Measurements from ENCODE around the gene CSTF1. TPM values are rescaled to one million over a fixed set of nuclear protein-coding genes. Genes with fewer than 3 reads are reported as not detected.
A peak's percentile ranks its signal among the peaks of the same experiment; 100 is the strongest.

CSTF1 gene
- total and polyA plus RNA-seq, 4 donors: 11.9 to 20.2 (median 16.0) TPM

DNA sequence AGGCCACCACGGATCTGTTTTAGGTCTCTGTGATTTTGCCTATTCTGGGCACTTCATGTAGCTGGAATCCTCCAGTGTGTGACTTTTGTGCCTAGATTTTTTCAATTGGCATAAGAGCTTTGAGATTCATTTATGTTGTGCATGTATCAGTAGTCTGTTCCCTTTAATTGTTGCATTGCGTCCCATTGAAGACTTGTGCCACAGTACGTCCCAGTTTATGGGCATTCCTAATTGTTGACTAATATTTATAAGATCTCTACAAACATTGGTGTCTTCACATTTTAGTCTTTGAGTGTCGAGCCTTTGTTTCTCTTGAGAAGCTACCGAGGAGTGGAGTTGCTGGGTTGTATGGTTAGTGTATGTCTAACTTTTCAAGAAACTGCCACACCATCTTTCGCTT, 34.4 kb upstream of the CSTF1 start (continued):
- TF ChIP-seq, protein P1, sequence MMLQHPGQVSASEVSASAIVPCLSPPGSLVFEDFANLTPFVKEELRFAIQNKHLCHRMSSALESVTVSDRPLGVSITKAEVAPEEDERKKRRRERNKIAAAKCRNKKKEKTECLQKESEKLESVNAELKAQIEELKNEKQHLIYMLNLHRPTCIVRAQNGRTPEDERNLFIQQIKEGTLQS (IDR thresholded peaks at IDR 0.05): no peak
- no peak for TF ChIP-seq RAD21 (IDR thresholded peaks at IDR 0.05)

DNA sequence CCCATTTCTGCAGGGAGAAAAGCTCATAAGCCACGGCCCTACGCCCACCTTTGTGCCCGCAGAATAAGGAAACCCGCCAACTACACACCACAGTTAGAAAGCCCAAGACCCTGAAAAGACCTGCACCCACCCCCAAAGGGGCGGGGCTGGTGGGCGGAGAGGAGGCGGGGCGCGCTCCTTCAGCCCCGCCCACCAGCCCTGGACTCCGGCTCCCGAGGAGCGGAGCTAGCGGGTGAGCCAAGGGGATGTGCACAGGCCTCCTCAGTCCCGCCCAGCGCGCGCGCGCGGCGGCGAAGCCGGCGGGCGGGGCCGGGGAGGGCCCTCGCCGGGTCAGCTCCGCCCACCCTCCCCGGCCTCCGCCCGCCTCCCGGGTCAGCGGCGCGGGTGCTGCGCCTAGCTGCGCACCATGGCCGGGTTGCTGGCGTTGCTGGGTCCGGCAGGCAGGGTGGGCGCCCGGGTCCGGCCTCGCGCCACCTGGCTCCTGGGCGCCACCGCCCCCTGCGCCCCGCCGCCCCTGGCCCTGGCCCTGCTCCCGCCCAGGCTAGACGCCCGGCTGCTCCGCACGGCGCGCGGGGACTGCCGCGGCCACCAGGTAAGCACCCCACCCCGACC, 33.7 kb upstream of the CSTF1 start, which contains the start of gene FAM210B:
Gene FAM210B (plus strand): TSS at position 375 of the 612 bp plus-strand sequence. CDS start 32 bp downstream, at position 407.
- Histone ChIP-seq H3K9me3 (ENCODE audit: control insufficient read depth in 4 of 4, low read length in 3 of 4) (no peaks in the 10 kb centered on the region), H3K4me1 (ENCODE audit: control insufficient read depth in 4 of 4, insufficient read depth in 4 of 4, low read length in 3 of 4) (peaks cover 8 to 18% (median 11%) of the 10 kb centered on the region in 4 donors), H3K27me3 (ENCODE audit: control insufficient read depth in 4 of 4, insufficient read depth in 4 of 4, low read length in 3 of 4) (no peaks in the 10 kb centered on the region), H3K4me3 (ENCODE audit: low read depth in 1 of 3, low read length in 3 of 3) (peak within 1 kb of the TSS; percentile 65 to 96 (median 78)), H3K27ac (ENCODE audit: low read depth in 1 of 2, low read length in 2 of 2) (peak within 1 kb of the TSS; percentile 52 to 74), H3K36me3 (ENCODE audit: control insufficient read depth in 4 of 4, insufficient read depth in 3 of 4, low read depth in 1 of 4, low read length in 3 of 4) (no peaks in the 10 kb centered on the region), H3K9ac (ENCODE audit: low read depth in 1 of 2, low read length in 2 of 2) (peak within 1 kb of the TSS; percentile 30 to 76)
- WGBS: 2% methylated on average over 63 of the region's 63 CpGs
- DNase-seq (ENCODE audit: low spot score): peak; percentile 88
- TF ChIP-seq JUND (IDR thresholded peaks at IDR 0.05) (no peak), HNF4G (IDR thresholded peaks at IDR 0.05) (no peak), SP1 (IDR thresholded peaks at IDR 0.05) (peak; percentile 52), FOXA2 (IDR thresholded peaks at IDR 0.05) (no peak), EGR1 (IDR thresholded peaks at IDR 0.05; ENCODE audit: low read depth in 2 of 2) (peak in 1 of 2 donors; percentile 14)
- TF ChIP-seq, protein P1 (IDR thresholded peaks at IDR 0.05): no peak
- TF ChIP-seq, protein P2, sequence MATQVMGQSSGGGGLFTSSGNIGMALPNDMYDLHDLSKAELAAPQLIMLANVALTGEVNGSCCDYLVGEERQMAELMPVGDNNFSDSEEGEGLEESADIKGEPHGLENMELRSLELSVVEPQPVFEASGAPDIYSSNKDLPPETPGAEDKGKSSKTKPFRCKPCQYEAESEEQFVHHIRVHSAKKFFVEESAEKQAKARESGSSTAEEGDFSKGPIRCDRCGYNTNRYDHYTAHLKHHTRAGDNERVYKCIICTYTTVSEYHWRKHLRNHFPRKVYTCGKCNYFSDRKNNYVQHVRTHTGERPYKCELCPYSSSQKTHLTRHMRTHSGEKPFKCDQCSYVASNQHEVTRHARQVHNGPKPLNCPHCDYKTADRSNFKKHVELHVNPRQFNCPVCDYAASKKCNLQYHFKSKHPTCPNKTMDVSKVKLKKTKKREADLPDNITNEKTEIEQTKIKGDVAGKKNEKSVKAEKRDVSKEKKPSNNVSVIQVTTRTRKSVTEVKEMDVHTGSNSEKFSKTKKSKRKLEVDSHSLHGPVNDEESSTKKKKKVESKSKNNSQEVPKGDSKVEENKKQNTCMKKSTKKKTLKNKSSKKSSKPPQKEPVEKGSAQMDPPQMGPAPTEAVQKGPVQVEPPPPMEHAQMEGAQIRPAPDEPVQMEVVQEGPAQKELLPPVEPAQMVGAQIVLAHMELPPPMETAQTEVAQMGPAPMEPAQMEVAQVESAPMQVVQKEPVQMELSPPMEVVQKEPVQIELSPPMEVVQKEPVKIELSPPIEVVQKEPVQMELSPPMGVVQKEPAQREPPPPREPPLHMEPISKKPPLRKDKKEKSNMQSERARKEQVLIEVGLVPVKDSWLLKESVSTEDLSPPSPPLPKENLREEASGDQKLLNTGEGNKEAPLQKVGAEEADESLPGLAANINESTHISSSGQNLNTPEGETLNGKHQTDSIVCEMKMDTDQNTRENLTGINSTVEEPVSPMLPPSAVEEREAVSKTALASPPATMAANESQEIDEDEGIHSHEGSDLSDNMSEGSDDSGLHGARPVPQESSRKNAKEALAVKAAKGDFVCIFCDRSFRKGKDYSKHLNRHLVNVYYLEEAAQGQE (IDR thresholded peaks at IDR 0.05): no peak

DNA sequence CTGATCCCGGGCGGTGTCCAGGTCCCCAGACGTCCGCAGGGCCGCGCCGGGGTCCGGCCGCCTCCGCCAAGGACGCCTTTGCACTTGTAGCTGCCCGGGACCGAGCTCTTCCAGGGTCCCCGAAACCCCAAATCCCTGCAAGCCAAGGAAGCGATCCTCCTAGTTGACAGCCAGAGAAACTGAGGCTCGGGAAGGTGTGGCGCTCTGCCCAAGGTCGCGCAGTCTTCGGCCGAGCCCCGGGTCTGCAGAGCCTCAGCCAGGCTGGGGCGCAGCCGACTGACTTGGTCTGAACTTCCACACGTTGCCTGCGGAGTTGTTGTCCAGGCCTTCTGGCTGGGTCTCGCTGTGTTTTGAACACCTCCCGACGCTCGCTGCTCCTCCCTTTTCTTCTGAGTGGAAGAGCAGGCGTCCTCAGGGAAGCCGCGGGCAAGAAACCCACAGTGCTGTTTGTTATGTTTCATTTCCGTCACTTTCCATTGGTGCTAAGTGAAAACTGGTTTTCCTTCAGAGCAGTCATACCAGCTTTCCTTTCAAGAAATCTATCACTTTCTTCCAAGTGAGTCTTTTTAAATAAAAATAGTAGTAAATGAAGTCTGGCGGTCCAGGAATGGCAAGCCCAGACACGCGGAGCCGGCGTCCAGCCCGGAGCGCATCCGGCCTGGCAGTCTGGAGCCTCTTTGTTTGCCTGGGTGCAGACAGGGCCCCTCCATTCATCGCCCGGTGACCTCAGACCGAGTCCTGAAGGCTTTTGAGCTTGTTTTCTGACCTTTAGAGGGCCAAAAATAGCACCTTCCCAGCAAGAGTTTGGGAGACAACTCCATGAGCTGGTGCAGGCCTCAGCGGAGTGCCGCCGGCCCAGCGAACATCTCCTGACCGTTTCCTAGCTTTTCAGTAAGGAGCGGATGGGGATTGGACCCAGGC, 33.0 kb upstream of the CSTF1 start:
- H3K9ac ChIP-seq (ENCODE audit: low read depth in 1 of 2, low read length in 2 of 2): peak overlapping the region; percentile 30 to 76
- 12% methylated on average over 51 of the region's 51 CpGs for WGBS
- H3K27ac ChIP-seq (ENCODE audit: low read depth in 1 of 2, low read length in 2 of 2): peak overlapping the region; percentile 52 to 74
- H3K4me1 ChIP-seq (ENCODE audit: control insufficient read depth in 4 of 4, insufficient read depth in 4 of 4, low read length in 3 of 4): peaks cover 8 to 18% (median 11%) of the 10 kb centered on the region in 4 donors
- no peaks in the 10 kb centered on the region for H3K36me3 ChIP-seq (ENCODE audit: control insufficient read depth in 4 of 4, insufficient read depth in 3 of 4, low read depth in 1 of 4, low read length in 3 of 4)
- no peaks in the 10 kb centered on the region for H3K9me3 ChIP-seq (ENCODE audit: control insufficient read depth in 4 of 4, low read length in 3 of 4)
- H3K4me3 ChIP-seq (ENCODE audit: low read depth in 1 of 3, low read length in 3 of 3): peak overlapping the region; percentile 65 to 96 (median 78)
- TF ChIP-seq SP1 (IDR thresholded peaks at IDR 0.05) (no peak), HNF4A (conservative IDR thresholded peaks at IDR 0.05) (no peak), JUND (IDR thresholded peaks at IDR 0.05) (no peak), YY1 (IDR thresholded peaks at IDR 0.05) (peak; percentile 8), NR2F2 (IDR thresholded peaks at IDR 0.05) (peak; percentile 8)
- TF ChIP-seq, protein P3, sequence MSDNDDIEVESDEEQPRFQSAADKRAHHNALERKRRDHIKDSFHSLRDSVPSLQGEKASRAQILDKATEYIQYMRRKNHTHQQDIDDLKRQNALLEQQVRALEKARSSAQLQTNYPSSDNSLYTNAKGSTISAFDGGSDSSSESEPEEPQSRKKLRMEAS (IDR thresholded peaks at IDR 0.05): peak; percentile 24
- TF ChIP-seq, protein P1 (IDR thresholded peaks at IDR 0.05): no peak
- TF ChIP-seq, protein P4, sequence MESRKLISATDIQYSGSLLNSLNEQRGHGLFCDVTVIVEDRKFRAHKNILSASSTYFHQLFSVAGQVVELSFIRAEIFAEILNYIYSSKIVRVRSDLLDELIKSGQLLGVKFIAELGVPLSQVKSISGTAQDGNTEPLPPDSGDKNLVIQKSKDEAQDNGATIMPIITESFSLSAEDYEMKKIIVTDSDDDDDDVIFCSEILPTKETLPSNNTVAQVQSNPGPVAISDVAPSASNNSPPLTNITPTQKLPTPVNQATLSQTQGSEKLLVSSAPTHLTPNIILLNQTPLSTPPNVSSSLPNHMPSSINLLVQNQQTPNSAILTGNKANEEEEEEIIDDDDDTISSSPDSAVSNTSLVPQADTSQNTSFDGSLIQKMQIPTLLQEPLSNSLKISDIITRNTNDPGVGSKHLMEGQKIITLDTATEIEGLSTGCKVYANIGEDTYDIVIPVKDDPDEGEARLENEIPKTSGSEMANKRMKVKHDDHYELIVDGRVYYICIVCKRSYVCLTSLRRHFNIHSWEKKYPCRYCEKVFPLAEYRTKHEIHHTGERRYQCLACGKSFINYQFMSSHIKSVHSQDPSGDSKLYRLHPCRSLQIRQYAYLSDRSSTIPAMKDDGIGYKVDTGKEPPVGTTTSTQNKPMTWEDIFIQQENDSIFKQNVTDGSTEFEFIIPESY (IDR thresholded peaks at IDR 0.05): no peak
- TF ChIP-seq, protein P5, sequence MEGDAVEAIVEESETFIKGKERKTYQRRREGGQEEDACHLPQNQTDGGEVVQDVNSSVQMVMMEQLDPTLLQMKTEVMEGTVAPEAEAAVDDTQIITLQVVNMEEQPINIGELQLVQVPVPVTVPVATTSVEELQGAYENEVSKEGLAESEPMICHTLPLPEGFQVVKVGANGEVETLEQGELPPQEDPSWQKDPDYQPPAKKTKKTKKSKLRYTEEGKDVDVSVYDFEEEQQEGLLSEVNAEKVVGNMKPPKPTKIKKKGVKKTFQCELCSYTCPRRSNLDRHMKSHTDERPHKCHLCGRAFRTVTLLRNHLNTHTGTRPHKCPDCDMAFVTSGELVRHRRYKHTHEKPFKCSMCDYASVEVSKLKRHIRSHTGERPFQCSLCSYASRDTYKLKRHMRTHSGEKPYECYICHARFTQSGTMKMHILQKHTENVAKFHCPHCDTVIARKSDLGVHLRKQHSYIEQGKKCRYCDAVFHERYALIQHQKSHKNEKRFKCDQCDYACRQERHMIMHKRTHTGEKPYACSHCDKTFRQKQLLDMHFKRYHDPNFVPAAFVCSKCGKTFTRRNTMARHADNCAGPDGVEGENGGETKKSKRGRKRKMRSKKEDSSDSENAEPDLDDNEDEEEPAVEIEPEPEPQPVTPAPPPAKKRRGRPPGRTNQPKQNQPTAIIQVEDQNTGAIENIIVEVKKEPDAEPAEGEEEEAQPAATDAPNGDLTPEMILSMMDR (IDR thresholded peaks at IDR 0.05; ENCODE audit: low read depth, low read length, missing input control): peak; percentile 8
- DNase-seq (ENCODE audit: low spot score): peak; percentile 53
- H3K27me3 ChIP-seq (ENCODE audit: control insufficient read depth in 4 of 4, insufficient read depth in 4 of 4, low read length in 3 of 4): no peaks in the 10 kb centered on the region

Measured in liver (tissue), 9 donors.